ENCODE measurements around the gene CER1. TPM values are rescaled to one million over a fixed set of nuclear protein-coding genes. Genes with fewer than 3 reads are reported as not detected.

Gene CER1
- total RNA-seq, 2 experiments from 2014 or later = not detected

DNA sequence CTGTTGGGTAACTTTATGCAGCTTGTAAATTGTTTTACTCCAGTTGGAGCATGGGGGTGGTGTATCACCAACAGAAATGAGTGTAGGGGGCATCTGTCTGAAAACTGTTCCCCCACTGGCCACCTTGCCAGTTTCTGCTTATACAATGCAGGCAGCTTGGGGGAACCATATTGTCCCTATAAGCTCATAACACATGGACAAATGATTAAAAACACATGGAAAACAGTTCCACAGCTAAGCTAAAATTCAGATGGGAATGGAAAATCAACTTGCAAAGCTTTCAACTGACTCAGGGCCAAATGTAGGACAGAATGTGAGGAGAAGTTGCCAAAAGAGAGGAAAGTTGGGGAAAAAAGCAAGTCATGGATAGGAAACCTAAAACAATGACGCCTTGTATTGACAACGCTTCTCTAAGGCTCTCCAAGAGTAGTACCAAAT is 7.9 kb upstream of the CER1 start:
- intact Hi-C loops (cut with micrococcal nuclease) = no loop called here
- ChIA-PET CTCF (no interaction called here), POLR2A (no interaction called here)
- H3K4me3 Mint-ChIP-seq = no peak overlapping the region
- TF ChIP-seq, protein P1, sequence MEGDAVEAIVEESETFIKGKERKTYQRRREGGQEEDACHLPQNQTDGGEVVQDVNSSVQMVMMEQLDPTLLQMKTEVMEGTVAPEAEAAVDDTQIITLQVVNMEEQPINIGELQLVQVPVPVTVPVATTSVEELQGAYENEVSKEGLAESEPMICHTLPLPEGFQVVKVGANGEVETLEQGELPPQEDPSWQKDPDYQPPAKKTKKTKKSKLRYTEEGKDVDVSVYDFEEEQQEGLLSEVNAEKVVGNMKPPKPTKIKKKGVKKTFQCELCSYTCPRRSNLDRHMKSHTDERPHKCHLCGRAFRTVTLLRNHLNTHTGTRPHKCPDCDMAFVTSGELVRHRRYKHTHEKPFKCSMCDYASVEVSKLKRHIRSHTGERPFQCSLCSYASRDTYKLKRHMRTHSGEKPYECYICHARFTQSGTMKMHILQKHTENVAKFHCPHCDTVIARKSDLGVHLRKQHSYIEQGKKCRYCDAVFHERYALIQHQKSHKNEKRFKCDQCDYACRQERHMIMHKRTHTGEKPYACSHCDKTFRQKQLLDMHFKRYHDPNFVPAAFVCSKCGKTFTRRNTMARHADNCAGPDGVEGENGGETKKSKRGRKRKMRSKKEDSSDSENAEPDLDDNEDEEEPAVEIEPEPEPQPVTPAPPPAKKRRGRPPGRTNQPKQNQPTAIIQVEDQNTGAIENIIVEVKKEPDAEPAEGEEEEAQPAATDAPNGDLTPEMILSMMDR (IDR thresholded peaks at IDR 0.05) = no peak
- no peak for ATAC-seq
- H3K27me3 Mint-ChIP-seq = peaks cover 3% of the 10 kb centered on the region
- no peaks in the 10 kb centered on the region for H3K36me3 Mint-ChIP-seq (ENCODE audit: low read depth)
- no peak for DNase-seq
- no peaks in the 10 kb centered on the region for H3K9me3 Mint-ChIP-seq
- H3K4me1 Mint-ChIP-seq (ENCODE audit: low read depth) = no peaks in the 10 kb centered on the region
- no peak overlapping the region for H3K27ac Mint-ChIP-seq

DNA sequence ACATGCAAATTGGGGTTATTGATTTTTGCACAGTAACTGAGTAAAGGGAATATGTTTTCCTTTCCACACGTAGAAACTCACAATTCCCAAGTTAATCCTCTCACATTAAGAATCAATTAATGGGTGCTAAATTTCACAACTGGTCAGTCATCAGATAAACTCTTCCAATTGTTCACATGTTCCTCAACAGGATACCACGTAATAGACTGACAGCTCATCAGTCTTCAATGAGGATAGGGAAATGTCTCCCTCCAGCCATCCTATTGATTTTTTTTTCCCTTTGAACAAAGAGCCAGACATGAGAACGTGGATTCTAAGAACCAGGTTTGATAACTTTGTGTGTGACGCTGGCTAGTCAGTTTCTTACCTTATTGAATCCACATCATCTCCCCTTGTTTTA is 768 bp upstream of the CER1 start:
- DNase-seq = no peak
- TF ChIP-seq, protein P1 (IDR thresholded peaks at IDR 0.05) = no peak
- peaks cover 11% of the 10 kb centered on the region for H3K27me3 Mint-ChIP-seq
- ChIA-PET CTCF (no interaction called here), POLR2A (no interaction called here)
- ATAC-seq = no peak
- no peaks in the 10 kb centered on the region for H3K36me3 Mint-ChIP-seq (ENCODE audit: low read depth)
- no peak overlapping the region for H3K4me3 Mint-ChIP-seq
- H3K9me3 Mint-ChIP-seq = no peaks in the 10 kb centered on the region
- H3K4me1 Mint-ChIP-seq (ENCODE audit: low read depth) = no peaks in the 10 kb centered on the region
- intact Hi-C loops (cut with micrococcal nuclease) = no loop called here
- H3K27ac Mint-ChIP-seq = no peak overlapping the region

DNA sequence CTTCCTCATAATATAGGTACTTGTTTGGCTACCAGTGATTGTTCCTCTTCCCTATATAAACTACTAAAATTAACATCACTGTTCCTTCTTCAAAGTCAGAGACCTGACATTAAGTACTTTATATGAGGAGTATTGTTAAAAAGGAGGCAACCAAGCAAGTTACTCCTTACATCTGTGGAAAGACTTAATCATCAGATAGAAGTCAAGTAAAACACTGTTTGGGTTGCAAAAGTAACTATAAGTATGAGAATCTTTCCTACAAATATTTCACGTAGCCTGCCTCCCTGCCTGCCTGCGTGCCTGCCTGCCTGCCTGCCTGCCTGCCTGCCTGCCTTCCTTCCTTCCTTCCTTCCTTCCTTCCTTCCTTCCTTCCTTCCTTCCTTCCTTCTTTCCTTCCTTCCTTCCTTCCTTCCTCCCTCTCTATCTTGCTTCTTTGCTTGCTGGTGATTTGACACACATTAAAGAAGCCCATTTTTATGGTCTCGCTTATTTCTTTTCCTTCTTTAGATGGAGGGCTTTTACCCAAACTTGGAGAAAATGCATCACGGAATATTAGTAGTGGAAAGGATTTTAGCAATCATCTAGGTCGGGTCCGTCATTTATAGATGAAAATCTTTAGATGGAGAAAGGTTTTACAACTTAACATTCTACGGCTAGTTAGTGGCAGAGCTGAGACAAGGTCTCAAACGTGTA is 3.2 kb downstream of the CER1 start:
- no peaks in the 10 kb centered on the region for H3K4me1 Mint-ChIP-seq (ENCODE audit: low read depth)
- ChIA-PET POLR2A (no interaction called here), CTCF (no interaction called here)
- peaks cover 14% of the 10 kb centered on the region for H3K27me3 Mint-ChIP-seq
- TF ChIP-seq, protein P1 (IDR thresholded peaks at IDR 0.05) = no peak
- no peaks in the 10 kb centered on the region for H3K9me3 Mint-ChIP-seq
- ATAC-seq = no peak
- DNase-seq = no peak
- intact Hi-C loops (cut with micrococcal nuclease) = no loop called here
- H3K36me3 Mint-ChIP-seq (ENCODE audit: low read depth) = no peaks in the 10 kb centered on the region
- H3K4me3 Mint-ChIP-seq = no peak overlapping the region
- no peak overlapping the region for H3K27ac Mint-ChIP-seq

DNA sequence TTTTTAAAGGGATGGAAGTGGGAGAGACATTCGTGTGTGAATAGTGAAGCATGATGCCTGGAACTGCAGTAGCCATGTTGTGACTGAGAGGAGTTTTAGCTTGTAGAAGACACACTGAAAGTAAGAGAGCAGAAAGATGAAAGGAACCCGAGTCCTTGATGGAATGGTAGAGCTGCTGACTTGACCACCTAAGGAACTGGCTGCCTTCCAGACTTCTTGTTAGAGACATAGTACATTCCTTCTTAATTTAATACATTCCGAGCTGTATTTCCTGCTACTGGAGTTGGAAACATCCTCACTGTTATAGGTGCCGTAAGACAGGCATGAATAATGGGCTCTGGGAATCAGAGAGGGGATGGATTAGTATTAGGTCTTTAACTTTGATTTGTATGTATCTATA is 7.4 kb downstream of the CER1 start:
- ChIA-PET CTCF (no interaction called here), POLR2A (no interaction called here)

DNA sequence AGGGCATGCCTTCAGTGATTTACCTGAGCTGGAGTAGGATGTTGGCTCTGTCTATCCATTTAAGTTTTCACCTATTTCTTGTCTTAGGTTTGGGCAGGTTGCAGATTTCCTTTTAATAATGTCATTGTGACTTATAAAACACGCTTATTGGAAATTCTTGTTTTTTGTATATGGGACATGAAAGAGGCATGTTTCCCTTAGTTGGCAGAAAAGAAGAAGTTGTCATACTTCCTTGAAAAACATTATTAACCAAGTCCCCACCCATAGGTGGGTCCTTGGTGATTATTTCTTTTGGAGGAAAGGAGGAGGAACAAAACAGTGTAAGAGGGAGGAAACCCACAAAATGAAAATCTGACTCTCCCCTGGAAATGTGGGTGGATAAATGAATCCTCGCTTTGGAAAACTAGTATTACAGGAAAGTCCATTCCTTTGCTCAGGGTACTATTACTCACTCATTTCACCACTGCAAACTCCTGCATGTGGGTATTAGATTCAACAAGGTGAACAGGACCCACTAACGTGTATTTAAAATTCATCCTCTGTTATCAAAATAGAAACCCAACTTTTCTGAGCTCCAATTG is 9.3 kb downstream of the CER1 start:
- POLR2A ChIA-PET = no interaction called here
- ATAC-seq = no peak
- H3K4me3 Mint-ChIP-seq = no peak overlapping the region
- TF ChIP-seq, protein P1 (IDR thresholded peaks at IDR 0.05) = no peak
- peaks cover 4% of the 10 kb centered on the region for H3K4me1 Mint-ChIP-seq (ENCODE audit: low read depth)
- peaks cover 2% of the 10 kb centered on the region for H3K9me3 Mint-ChIP-seq
- intact Hi-C loops (cut with micrococcal nuclease) = no loop called here
- no peak overlapping the region for H3K27ac Mint-ChIP-seq
- DNase-seq = no peak
- CTCF ChIA-PET = no interaction called here
- H3K27me3 Mint-ChIP-seq = peaks cover 26% of the 10 kb centered on the region
- H3K36me3 Mint-ChIP-seq (ENCODE audit: low read depth) = no peaks in the 10 kb centered on the region

More for the DNA sequence above, 7.4 kb downstream of the CER1 start:
- no peaks in the 10 kb centered on the region for H3K36me3 Mint-ChIP-seq (ENCODE audit: low read depth)
- TF ChIP-seq, protein P1 (IDR thresholded peaks at IDR 0.05) = no peak
- H3K27me3 Mint-ChIP-seq = peaks cover 19% of the 10 kb centered on the region
- H3K27ac Mint-ChIP-seq = no peak overlapping the region
- DNase-seq = no peak
- no peaks in the 10 kb centered on the region for H3K9me3 Mint-ChIP-seq
- peaks cover 4% of the 10 kb centered on the region for H3K4me1 Mint-ChIP-seq (ENCODE audit: low read depth)
- no peak overlapping the region for H3K4me3 Mint-ChIP-seq
- intact Hi-C loops (cut with micrococcal nuclease) = no loop called here
- no peak for ATAC-seq
